ENCODE data around the gene NTN5. TPM values are rescaled to one million over a fixed set of nuclear protein-coding genes. Genes with fewer than 3 reads are reported as not detected.
A peak's percentile ranks its signal among the peaks of the same experiment; 100 is the strongest.

NTN5 gene, protein sequence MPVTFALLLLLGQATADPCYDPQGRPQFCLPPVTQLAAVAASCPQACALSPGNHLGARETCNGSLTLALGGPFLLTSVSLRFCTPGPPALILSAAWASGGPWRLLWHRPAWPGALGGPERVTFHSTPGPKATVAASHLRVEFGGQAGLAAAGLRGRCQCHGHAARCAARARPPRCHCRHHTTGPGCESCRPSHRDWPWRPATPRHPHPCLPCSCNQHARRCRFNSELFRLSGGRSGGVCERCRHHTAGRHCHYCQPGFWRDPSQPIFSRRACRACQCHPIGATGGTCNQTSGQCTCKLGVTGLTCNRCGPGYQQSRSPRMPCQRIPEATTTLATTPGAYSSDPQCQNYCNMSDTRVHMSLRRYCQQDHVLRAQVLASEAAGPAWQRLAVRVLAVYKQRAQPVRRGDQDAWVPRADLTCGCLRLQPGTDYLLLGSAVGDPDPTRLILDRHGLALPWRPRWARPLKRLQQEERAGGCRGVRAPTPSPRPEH
- total RNA-seq: 6.8 to 7.3 TPM (median 7.1 TPM) in 3 replicates

DNA sequence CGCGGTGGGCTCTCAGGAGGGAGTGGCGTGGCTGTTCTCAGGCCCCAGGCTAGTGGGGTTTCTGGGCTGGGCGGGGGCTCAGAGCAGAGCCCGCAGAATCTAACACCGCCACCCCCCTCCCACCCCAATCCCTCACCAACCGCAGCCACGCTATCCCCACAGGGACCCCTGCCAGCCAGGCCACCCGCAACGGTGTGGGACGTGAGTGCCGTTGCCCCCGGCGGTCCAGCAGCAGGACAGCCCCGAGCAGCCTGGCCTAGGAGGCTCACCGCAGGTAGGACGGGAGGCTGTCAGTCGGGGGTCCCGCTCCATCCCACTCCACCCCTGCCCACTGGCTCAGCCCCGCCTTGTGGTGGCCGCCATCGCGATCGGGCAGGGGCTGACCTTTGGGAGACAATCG is at the start of gene NTN5:
TSS of gene NTN5 (minus strand) at position 24 of the 400 bp plus-strand sequence. CDS start 2,031 bp downstream, outside the sequence.
- Mint-ChIP-seq H3K27ac (no peak within 1 kb of the TSS), H3K36me3 (no peaks in the 10 kb centered on the region), H3K9me3 (no peaks in the 10 kb centered on the region), H3K27me3 (ENCODE audit: low read depth) (peaks cover 5% of the 10 kb centered on the region), H3K4me1 (peaks cover 11% of the 10 kb centered on the region), H3K4me3 (no peak within 1 kb of the TSS)
- no peak for TF ChIP-seq CTCF (IDR thresholded peaks at IDR 0.05; ENCODE audit: unreplicated experiment)
- no peak for DNase-seq (ENCODE audit: low spot score in 2 of 2, unreplicated experiment in 2 of 2)

- H3K36me3 Mint-ChIP-seq: peaks cover 3% of the 10 kb centered on the region
- TF ChIP-seq CTCF (IDR thresholded peaks at IDR 0.05; ENCODE audit: unreplicated experiment): no peak
- no peaks in the 10 kb centered on the region for H3K27me3 Mint-ChIP-seq (ENCODE audit: low read depth)
- H3K9me3 Mint-ChIP-seq: no peaks in the 10 kb centered on the region
- peaks cover 23% of the 10 kb centered on the region for H3K4me1 Mint-ChIP-seq
- no peak overlapping the region for H3K4me3 Mint-ChIP-seq
- no peak for DNase-seq (ENCODE audit: low spot score in 2 of 2, unreplicated experiment in 2 of 2)
- no peak overlapping the region for H3K27ac Mint-ChIP-seq
Measured at GRCh38 chr19:48722196-48722708, 49.4 kb upstream of the NTN5 start.

DNA sequence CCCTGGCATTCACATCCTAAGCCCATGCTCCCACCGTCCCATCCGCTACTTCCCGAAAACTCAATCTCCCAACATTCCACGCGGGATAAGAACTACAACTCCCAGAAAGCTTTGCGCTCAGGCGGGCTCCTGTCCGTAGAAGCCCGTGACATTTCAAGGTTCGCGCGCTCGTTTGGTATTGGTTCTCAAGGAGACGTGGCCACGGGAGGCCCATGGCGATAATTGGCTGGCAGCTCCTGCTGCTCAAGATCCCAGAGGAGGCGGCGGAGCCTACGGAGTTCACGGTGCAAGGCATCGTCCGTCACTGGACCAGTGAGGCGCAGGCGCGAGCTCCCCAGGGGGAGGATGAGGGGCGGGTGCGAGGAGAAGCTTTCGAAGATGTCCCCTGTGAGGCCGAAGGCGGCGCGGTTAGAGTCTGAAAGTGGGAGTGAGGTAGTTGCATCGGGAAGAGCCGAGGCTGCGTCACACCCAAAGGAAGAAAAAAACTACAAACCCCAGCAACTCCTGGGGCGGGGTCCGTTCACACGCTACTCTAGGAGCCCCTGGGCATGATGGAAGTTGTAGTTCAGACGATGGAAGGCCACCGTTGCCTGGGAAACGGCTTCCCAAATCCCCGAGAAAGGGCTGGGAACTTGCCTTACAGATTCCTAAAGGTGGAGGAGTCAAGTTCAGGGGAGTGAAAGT is 47.9 kb upstream of the NTN5 start:
- peaks cover 34% of the 10 kb centered on the region for H3K4me1 Mint-ChIP-seq
- TF ChIP-seq CTCF (IDR thresholded peaks at IDR 0.05; ENCODE audit: unreplicated experiment): no peak
- no peaks in the 10 kb centered on the region for H3K9me3 Mint-ChIP-seq
- H3K27ac Mint-ChIP-seq: peak overlapping the region; percentile 99
- H3K27me3 Mint-ChIP-seq (ENCODE audit: low read depth): no peaks in the 10 kb centered on the region
- peak; percentile 95 to 96 for DNase-seq (ENCODE audit: low spot score in 2 of 2, unreplicated experiment in 2 of 2)
- peaks cover 3% of the 10 kb centered on the region for H3K36me3 Mint-ChIP-seq
- peak overlapping the region; percentile 97 for H3K4me3 Mint-ChIP-seq

- Mint-ChIP-seq H3K27ac (peak overlapping the region; percentile 99), H3K36me3 (no peaks in the 10 kb centered on the region), H3K4me3 (peak overlapping the region; percentile 97), H3K9me3 (no peaks in the 10 kb centered on the region), H3K27me3 (ENCODE audit: low read depth) (no peaks in the 10 kb centered on the region), H3K4me1 (peaks cover 36% of the 10 kb centered on the region)
- no peak for DNase-seq (ENCODE audit: low spot score in 2 of 2, unreplicated experiment in 2 of 2)
- no peak for TF ChIP-seq CTCF (IDR thresholded peaks at IDR 0.05; ENCODE audit: unreplicated experiment)
Measured at GRCh38 chr19:48720251-48720612, 47.4 kb upstream of the NTN5 start.

DNA sequence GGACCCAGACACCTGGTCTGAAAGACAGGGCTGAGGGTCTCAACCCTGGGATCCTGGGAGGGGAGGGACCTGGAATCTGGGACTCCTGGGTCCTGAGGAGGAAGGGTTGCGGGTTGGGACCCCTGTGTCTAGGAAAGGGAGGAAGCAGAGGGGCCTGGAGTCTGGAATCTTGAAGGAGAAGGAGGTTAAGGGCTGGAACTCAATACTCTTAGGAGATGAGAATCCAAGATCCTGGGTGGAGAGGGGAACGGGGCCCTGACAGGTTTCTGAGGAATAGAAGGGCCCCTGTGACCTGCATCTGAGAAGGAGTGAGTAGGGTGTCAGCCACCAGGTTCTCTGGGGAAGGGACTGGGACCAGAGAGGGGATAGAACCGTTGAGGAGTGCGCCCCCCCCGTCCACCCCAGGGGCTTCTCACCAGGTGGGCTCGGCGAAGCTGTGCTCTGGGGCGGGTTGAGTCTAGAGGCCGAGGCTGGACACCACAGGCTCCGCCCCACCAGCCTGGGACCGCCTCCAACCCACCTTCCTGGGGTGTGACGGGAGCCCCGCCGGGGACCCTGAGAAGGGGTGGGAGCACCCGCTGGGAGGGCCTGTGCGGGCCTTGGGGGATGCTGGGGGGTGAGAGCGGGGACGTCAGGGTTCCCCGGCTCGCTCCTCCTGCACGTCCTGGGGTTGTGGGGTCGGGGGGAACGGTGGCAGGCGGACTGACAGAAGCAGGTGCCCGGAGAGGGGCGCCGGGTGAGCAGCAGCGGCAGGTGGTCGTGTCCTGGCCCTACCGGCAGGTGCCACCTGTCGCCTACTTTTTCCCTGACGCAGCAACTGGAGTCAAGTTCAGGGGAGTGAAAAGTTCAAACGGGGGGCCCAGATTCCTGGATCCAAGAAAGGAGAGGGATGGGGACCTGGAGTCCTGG is 46.7 kb upstream of the NTN5 start, which contains the start of gene MAMSTR:
TSS of gene MAMSTR (minus strand) at position 463 of the 909 bp plus-strand sequence. CDS start 694 bp downstream, outside the sequence.
- TF ChIP-seq CTCF (IDR thresholded peaks at IDR 0.05; ENCODE audit: unreplicated experiment): no peak
- Mint-ChIP-seq H3K27me3 (ENCODE audit: low read depth) (no peaks in the 10 kb centered on the region), H3K36me3 (no peaks in the 10 kb centered on the region), H3K27ac (peak within 1 kb of the TSS; percentile 99), H3K9me3 (no peaks in the 10 kb centered on the region), H3K4me1 (peaks cover 40% of the 10 kb centered on the region), H3K4me3 (peak within 1 kb of the TSS; percentile 97)
- DNase-seq (ENCODE audit: low spot score in 2 of 2, unreplicated experiment in 2 of 2): no peak
